NCI-H345 treated with DMSO at 0.1 percent for 48 hours (cell line): ENCODE data around the gene TOPBP1.

Experiments
- DNase-seq: peaks from one replicate; lab custom pipeline; 2025; ENCODE audit not compliant: unreplicated experiment; lab: John Stamatoyannopoulos, UW

Gene TOPBP1

DNA sequence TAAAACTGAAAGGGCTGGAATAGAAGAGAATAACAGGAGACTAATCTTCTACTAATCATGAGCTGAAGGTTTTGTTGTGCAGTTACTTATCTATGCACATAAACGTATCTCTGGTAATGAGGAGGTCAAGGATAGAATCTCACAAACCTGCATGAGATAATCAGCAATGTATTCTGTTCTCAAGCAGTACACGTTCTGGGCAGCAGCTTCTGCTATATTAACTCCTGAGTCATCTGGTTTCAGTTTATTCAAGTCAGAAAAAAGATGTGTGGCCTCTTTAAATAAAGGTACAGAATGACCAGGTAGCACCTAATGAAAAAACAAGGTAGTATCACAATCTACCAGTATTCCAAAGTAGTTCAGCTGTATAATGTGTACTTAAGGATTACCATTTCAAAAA, 53.4 kb downstream of the TOPBP1 start:
- DNase-seq, result no peak

DNA sequence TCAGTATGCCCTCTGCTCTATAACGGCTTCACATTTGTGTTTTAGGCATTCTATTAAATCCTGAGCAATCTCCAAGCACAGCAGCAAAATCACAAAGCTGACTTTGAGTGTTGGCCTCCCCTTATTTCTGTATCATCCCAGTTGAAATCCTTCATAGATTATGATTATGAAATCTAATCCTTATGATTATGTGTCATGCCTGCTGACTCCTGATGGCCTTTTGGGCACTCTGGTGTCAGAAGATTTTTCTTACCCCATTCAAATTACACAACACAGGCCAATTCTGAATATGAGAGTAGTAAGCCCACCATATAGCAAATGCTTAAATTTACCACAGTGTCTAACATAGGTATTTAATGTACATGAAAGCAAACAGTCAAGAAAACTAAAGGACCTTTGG, 53.9 kb downstream of the TOPBP1 start:
- DNase-seq, result no peak

DNA sequence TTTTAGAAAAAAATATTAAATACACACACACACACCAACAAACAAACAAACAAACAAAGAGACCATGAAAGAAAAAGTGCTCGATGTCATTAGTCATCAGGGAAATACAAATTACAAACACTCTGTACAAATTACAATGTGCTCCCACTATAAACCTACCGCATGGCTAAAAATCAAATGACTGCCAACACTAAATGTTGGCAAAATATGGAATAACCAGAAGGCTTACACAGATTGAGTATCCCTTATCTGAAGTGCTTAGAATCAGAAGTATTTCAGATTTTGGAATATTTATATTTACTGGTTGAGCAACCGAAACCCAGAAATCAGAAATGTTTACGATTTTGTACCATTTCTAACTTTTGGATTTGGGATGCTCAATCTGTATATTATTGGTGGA, 54.8 kb downstream of the TOPBP1 start:
- no peak for DNase-seq

- DNase-seq, result no peak
Observed at GRCh38 chr3:133606342-133606741, 55.4 kb downstream of the TOPBP1 start.

DNA sequence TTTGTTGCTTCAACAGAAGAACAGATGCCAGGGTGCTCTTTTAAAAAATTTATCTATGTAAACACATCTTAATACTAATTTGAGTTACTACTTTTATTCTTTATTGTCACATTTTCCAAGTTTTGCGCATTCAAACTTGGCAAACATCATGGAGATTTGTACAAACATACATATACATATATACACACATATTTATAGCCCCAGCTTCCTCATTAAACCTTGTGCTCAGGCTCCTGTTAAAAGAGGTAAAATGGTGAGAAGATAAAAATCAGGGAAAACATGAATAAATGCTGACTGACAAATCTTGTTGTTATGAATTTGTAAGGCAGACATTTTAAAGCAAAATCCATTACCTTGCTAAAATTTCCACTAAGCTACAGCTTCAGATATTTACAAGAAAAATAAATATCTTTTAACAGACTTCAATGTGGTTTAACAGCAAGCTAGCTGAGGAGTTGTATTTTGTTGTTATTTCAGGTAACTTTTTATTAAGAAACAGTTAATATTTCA, 61.1 kb downstream of the TOPBP1 start:
- DNase-seq, result no peak

GRCh38 chr3:133599280-133599679, 62.5 kb downstream of the TOPBP1 start:
- no peak for DNase-seq

DNA sequence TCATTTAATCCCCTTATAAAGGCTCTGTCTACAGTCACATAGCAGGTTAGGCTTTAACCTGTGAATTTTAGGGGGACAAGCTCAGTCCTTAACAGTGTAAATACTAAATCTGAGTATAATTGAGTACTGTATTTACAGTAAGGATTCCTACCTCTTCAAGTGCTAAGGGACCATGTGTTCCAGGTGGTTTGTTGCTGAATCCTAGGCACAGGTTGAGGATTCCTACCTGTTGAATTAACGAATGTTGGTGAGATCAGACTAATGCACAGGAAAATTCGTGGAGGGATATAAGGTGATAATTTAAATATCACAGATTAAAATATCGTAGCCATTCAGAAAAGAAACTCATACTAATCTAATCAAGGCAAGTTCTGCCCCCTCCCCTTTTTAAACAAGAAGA, 63.3 kb downstream of the TOPBP1 start:
- no peak for DNase-seq

DNA sequence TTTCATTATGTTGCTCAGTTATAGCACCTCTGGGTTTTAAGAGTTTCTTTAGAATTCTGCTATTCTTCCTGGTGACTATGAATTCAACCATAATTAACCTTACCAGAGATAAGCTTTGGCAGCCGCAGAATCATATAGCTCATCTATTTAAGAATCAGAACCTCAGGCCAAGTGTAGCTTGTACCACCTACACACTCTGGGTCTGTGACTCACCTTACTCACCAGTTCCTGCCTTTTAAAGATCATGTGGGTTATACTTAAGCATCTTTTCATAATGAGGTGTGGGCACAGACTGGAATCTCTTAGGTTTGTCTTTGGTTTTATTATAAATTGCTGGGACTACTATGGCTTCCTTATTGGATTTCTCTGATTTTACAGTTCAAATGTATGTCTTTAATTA, 66.4 kb downstream of the TOPBP1 start:
- no peak for DNase-seq

DNA sequence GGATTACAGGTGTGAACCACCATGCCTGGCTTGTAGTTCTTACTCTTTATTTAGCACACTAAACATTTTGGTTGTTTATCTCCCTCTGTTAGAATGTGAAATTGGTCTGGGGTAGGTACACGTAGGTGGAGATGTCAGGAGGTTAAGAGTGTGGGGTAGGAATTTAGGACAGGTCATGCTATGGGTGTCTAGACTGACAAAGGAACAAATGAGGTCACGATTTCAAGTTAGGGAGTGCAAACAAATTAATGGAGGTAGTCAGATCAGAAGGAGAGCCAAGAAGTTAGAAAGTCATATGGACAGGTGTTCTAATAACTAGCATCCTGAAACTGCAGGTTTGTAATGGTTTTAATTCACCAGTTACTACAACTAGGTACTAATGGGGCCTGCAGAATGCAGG, 68.5 kb downstream of the TOPBP1 start:
- DNase-seq, result no peak

GRCh38 chr3:133592843-133593242, 68.9 kb downstream of the TOPBP1 start:
- DNase-seq, result no peak

GRCh38 chr3:133591271-133591742, 70.4 kb downstream of the TOPBP1 start:
- DNase-seq, result no peak

GRCh38 chr3:133589503-133589902, 72.2 kb downstream of the TOPBP1 start:
- no peak for DNase-seq

- DNase-seq, result no peak
Observed at GRCh38 chr3:133588784-133589465, 72.8 kb downstream of the TOPBP1 start.

DNA sequence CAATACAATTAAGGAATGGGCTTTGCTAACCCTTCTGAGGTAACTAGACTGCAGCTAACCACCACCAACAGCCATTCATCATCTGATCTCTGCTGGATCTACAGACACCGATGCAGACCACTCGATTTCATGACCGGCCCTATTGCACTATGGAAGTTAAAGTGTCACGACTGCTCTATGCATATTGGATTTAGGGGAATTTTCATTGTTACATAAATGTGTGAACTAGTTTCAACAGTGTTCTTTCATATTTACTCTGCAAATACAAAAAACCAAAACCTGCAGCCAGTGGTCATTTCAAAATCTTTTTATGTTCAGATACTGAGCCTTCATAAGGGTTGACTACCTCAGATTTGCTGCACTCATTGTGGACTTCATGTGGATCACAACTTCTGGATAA, 73.7 kb downstream of the TOPBP1 start:
- DNase-seq, result no peak

DNA sequence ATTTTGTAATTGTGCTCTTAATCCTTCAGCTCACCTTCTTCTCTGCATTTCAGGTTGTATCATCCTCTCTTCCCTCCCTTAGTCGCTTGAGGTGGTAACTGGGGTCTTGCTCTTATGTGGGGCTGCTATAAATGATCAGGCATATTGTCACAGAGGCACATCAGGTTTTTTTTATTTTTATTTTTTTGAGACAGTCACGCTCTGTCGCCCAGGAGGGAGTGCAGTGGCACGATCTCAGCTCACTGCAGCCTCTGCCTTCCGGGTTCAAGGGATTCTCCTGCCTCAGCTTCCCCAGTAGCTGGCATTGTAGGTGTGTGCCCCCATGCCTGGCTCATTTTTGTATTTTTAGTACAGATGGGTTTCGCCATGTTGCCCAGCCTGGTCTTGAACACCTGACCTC, 78.3 kb downstream of the TOPBP1 start:
- no peak for DNase-seq

DNA sequence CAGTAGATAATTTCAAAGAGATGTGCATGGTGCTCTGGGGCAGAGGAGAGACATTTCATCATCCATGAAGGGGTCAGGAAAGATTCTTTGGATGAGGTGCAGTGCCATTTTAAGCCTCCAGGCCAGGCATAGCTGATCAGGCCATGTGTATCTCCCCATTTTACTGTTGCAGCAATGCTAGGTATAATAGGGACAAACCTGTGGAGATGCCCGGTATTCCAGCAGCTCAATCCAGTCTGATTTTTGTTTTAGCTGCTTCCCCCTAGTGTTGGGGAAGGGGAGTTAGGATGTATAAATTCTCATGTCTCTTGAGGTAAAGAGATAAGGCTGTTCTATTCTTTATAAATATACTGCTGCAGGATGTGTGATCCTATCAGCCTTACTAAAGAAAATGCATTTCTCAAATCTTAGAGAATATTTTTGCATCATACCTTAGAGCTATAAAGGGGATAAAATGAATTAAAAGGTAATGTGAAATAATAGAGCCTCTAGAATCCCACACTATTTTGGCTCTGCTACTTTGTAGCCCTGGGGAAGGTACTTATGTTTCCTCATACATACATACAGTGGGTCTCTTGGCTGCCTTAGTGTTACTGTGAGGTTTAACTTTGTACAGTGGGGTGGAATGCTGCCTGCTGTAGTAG, 83.1 kb downstream of the TOPBP1 start:
- DNase-seq, result no peak

- DNase-seq, result no peak
Observed at GRCh38 chr3:133576169-133576568, 85.6 kb downstream of the TOPBP1 start.

GRCh38 chr3:133575086-133575485, 86.7 kb downstream of the TOPBP1 start:
- DNase-seq, result no peak

- no peak for DNase-seq
Observed at GRCh38 chr3:133574260-133574881, 87.4 kb downstream of the TOPBP1 start.

DNA sequence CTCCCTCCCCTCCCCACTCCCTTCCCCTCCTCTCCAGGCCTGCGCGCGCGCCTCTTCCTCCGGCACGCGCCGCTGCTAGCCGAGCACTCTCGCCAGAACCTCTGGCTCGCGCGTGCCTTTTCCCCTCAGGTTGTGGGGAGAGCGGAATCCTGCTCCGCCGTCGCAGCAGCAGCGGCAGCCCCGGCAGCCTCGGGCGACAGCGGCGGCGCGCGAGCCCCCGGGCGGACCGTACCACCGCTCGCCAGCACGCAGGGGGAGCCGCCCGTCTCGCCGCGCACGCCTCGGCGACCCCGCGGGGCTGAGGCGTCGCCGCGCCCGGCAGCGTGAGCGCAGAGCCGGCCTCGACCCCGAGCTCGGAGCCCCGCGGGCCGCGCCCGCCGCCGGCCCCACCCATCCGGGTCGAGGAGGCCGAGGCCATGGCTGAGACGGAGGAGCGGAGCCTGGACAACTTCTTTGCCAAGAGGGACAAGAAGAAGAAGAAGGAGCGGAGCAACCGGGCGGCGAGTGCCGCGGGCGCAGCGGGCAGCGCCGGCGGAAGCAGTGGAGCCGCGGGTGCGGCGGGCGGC, 88.0 kb downstream of the TOPBP1 start, which contains the start of gene CDV3:
CDV3 (plus strand) TSS at position 58 of the 566 bp plus-strand sequence; CDS start at position 417, 359 bp downstream.
- no peak for DNase-seq

GRCh38 chr3:133573054-133573628, 88.6 kb downstream of the TOPBP1 start:
- DNase-seq, result no peak
